GM18526 (cell line): ENCODE data around the gene MXI1.

Experiments used
- POLR2A ChIP-seq: IDR thresholded peaks from 3 replicates; pipeline ENCODE4 v1.6.1; 2011; ENCODE audit not compliant: insufficient read length; ENCODE audit errors: extremely low read depth

The MXI1 gene

GRCh38 chr10:110274072-110274627 lies 66.7 kb downstream of the MXI1 start:
- no peak for TF ChIP-seq POLR2A

- no peak for TF ChIP-seq POLR2A
These were observed 67.2 kb downstream of the MXI1 start for GRCh38 chr10:110274647-110275046.

DNA sequence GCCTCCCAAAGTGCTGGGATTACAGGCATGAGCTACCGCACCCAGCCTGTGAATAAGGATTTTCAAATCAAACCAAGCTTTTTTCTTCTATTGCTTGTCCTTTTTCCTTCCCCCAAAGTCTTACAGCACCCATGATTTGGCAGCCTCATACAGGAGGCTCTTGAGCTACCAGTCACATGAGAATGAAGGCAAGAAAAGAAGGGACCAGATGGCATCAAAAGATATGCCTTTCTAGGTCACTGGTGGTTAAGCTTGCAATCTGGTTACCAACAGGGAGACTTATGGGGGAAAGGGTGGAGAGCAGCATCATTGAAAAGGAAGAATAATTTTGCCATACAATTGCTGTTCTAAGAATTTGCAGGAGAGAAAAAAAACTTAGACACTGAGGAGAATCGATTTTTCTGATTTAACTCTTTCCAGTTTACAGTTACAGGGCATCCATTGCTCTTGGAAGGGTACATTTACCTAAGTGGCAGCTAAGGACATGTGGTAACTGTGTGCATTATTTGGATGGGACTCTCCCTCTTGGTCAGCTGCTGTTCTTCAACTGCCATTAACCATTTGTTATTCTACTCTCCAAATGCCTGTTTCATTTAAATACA lies 67.8 kb downstream of the MXI1 start:
- TF ChIP-seq POLR2A: no peak

DNA sequence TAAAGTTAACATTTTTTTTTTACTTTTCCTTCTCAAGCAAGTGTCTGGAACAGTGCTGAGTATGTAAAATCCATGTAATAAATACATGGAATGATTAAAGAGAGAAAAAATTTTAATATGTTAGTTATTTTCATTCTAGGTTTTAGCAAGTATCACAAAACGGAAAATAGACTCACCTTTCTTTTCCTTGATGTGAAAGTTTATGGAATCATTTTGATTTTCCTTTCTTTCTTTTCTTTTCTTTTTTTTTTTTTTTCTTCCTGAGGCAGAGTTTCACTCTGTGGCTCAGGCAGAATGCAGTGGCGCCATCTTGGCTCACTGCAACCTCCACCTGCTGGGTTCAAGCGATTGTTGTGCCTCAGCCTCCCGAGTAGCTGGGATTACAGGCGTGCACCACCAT lies 69.2 kb downstream of the MXI1 start:
- TF ChIP-seq POLR2A: no peak

GRCh38 chr10:110277591-110277990 lies 70.2 kb downstream of the MXI1 start:
- TF ChIP-seq POLR2A: no peak

DNA sequence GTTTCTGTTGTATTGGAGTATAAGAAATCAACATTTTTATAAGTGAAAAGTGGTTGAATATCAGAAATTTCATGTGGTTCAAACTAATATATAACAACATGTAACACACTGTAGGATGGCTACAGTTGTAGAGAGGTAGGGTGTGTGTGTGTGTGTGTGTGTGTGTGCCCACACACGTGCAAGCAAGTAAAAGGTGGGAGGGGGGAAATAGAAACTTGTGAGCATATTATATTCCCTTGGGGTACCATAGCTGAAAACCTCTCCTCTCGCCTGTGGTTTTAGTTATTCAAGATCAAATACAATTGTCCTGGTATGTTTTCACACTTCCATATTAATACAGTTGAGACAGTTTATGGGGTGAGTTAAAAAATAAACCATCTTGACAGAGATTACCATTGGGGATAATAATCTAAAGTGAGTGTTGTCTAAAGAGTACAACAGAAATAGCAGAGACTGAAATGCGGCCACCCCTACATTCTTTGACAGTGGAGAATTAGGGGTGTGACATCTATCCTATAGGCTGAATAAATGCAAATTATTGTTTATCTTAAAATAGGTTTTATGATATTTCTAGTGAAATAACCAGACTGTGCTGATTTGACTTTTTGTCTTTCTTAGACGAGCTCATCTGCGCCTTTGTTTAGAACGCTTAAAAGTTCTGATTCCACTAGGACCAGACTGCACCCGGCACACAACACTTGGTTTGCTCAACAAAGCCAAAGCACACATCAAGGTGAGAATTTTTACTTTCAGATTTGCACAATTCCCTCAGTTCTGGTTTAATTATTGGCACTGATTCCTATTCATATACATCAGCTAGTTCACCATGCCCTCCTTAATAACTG lies 71.4 kb downstream of the MXI1 start:
- TF ChIP-seq POLR2A: no peak

- no peak for TF ChIP-seq POLR2A
These were observed 72.1 kb downstream of the MXI1 start for GRCh38 chr10:110279407-110279986.

GRCh38 chr10:110284262-110284661 lies 76.9 kb downstream of the MXI1 start:
- TF ChIP-seq POLR2A: no peak

DNA sequence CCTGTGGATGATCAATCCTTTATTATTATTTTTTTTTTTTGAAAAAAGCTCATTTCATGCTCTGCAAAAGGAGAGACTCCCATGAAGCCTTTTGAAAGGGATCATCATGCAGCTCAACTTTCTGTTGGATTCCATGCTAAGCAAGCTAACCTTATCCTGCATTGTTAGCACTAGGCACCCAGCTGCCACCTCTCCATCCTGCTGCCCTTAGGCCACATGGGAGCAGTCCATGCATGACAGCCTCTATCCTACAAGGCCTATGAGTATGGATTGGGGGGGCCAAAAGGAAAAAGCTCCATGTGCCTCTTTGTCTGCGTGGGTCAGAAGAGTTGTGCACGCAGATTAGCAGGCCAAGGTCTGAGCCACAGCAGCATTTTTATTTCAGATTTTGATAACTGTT lies 78.1 kb downstream of the MXI1 start:
- TF ChIP-seq POLR2A: no peak

GRCh38 chr10:110286841-110287240 lies 79.4 kb downstream of the MXI1 start:
- no peak for TF ChIP-seq POLR2A

- TF ChIP-seq POLR2A: no peak
These were observed 89.6 kb downstream of the MXI1 start for GRCh38 chr10:110296966-110297365.

GRCh38 chr10:110300486-110300986 lies 93.1 kb downstream of the MXI1 start:
- no peak for TF ChIP-seq POLR2A

GRCh38 chr10:110303681-110304080 lies 96.3 kb downstream of the MXI1 start:
- no peak for TF ChIP-seq POLR2A

GRCh38 chr10:110304394-110304779 lies 97.0 kb downstream of the MXI1 start:
- no peak for TF ChIP-seq POLR2A

DNA sequence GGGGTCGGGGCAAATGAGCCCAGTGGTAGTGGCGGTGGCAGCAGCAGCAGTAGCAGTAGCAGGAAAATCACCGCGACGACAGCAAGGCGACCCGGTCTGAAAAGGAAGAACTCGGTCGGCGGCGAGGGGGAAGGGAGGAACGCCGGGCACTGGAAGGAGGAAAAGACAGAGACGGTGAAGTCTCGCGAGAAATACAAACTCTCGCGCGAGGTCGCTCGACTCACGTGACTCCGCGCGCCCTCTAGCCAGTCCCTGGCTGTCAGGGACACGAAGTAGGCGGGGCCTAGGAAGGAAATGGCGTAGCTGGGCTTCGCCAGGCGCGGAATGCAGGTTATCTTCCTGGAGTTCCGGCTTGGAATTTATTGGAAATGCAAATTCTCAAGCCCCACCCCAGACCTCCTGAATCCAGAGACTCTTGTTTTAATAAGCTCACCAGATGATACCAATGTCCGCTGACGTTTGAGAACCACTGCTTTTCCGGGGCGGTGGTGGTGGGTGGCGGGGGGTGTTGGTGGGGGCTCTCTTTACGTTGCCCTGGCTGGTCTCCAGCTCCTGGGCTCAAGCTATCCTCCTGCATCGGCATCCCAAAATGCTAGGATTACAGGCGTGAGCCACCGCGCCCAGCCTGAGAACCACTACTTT lies 97.5 kb downstream of the MXI1 start, which contains the start of gene SMNDC1:
TSS of gene SMNDC1 (minus strand) at position 141 of the 642 bp plus-strand sequence. CDS start 1,333 bp downstream, outside the sequence.
- peak; percentile 94 for TF ChIP-seq POLR2A
